ENCODE data around the gene DEXI.

GRCh38 chr16:10976634-10977033 is 34.4 kb upstream of the DEXI start:
- TF ChIP-seq BHLHE40 (IDR thresholded peaks at IDR 0.05; ENCODE audit: borderline replicate concordance) = no peak
- TF ChIP-seq ELF4 (IDR thresholded peaks at IDR 0.05) = no peak
- no peak for TF ChIP-seq SP1 (IDR thresholded peaks at IDR 0.05)
- no peak for TF ChIP-seq HDGF (IDR thresholded peaks at IDR 0.05; ENCODE audit: borderline replicate concordance)
- no peak for TF ChIP-seq SUZ12 (IDR thresholded peaks at IDR 0.05)
- no peak for TF ChIP-seq FOXA1 (IDR thresholded peaks at IDR 0.05)
- no peak for TF ChIP-seq FOXK2 (IDR thresholded peaks at IDR 0.05)
- TF ChIP-seq L3MBTL2 (conservative IDR thresholded peaks at IDR 0.05) = no peak
- no peak for TF ChIP-seq ARNT (IDR thresholded peaks at IDR 0.05)
- no peak for TF ChIP-seq ZNF384 (IDR thresholded peaks at IDR 0.05)
